GM18868 (cell line): ENCODE data around the gene PPP2R2C.

Source experiments
- ATAC-seq: cut with Tn5 transposase; IDR thresholded peaks from one replicate; pipeline ENCODE4 v1.9.1; 2021; ENCODE audit warnings: mild to moderate bottlenecking, moderate library complexity; ENCODE audit not compliant: unreplicated experiment

The PPP2R2C gene

DNA sequence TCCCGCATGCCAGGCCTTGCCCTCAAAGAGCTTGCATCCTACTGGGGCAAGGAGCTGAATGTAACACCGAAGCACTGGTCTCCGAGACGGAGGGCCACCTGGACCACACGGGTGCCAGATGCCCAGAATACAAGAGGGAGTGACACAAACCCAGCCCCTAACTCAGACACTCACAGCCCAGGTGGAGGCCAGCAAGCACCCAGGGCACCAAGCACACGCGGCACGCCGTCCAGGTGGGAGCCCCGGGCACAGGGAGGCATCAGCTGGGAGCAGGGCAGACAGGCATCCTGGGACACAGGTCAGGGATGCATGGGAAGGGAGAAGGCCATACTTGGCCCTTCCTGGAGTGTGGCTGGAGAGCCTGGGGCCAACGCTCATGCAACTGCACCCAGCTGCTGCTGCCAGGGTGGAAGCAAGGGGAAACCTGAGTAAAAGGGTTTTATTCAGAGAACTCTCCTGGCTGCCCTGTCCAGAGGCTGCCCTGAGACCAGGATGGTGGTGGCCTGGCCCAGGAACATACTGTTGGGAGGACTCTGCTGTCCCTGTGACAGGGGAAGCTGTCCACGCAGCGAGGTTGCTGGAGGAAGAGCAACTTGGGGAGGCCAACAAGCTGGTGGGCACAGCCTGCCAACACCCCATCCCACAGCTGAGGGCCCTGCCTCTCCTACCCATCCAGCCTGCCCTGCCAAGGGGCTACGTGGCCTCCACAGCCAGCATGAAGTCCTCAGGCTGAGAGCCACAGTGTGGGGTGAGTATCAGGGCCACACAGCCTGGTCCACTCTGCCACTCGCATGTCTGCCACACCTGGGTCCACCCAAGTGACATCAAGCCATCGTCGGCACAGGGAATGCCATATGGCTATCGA is 22.2 kb upstream of the PPP2R2C start:
- ATAC-seq, result no peak

DNA sequence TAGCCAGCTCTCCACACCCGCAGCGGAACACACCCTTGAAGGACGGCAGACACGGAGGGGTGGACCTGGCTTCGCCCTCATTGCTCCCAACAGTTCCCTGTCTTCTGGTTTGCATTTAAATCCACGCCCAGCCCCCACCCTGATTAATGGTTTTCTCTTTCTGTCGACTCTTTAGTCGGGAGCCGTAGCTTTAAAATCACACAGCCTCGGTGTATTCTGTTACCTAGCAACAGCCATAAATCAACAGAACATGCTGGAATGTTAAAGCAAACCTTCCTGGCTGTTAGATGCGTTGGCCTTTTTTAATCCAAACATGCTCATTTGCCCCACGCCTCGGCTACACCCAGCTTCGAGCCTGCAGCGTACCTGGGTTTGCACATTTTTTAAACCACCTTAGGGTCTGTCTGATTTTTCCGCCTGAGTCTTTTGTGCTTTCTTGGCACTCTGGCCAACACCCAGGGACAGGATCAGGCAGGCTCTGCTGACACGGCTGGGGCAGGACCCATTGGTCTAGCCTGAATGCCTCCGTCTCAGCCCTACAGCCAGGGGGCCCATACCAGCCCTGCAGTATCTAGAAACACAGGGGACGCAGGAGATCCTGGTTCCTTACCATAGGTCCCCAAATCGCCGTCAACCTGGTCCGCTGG is 21.4 kb upstream of the PPP2R2C start:
- no peak for ATAC-seq

DNA sequence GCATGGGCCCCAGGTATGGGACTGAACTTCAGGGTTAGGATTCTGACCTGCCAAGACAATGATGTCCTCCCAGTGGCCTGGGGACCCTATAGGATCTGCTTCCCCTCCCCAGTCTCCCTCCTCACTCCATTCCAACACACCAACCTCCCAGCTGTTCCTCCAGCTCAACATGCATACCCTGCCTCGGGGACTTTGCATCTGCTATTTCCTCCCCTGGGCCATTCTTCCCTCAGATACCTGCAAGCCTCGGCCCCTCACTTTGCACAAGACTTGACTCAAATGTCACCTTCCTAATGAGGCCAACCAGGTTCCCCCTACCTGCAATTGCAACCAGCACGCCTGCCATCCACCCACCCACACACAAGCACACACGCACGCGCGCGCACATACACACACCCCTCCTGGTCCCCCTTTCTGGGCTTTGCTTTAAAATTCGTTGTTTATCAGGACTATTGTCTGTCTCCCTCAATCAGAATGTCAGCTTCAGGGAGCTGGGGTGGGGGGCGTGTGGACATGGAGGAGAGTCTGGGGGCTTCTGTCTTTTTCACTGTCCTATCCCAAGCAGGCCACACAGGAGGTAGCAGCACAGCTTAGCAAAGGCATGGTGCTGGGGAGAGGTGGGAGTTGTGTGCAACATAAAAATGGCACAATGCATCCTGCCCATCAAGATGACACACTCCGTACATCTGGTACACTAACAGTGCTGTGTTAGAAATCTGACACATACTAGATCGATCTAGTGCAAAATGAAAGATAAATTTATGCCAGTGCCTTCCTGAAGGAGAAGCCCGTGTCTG is 20.6 kb upstream of the PPP2R2C start:
- no peak for ATAC-seq

DNA sequence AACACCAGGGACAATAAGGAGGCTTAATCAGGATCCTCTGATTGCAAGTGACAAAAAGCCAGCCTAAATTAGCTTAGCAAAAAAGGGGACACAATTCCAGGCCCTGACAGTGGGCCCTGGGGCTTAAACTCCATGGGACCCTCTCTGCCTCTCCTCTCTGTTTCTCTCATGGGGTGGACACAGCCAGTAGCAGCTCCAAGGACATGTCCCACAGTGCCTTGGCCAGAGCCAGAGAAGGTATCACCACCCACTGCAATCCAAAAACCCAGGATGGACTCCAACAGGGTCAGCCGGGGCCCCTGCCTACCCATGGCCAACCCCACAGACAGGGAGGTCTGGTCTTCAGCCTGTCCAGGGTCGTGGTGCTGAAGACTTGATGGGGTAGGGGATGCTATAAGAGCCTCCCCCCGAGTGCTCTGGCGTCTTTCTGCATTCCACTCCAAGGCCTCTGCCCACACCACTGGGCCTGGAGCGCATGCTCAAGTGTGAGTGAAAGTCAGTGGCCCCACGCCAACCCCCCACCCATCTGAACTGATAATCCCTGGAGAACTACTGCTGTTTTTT is 19.7 kb upstream of the PPP2R2C start:
- no peak for ATAC-seq

DNA sequence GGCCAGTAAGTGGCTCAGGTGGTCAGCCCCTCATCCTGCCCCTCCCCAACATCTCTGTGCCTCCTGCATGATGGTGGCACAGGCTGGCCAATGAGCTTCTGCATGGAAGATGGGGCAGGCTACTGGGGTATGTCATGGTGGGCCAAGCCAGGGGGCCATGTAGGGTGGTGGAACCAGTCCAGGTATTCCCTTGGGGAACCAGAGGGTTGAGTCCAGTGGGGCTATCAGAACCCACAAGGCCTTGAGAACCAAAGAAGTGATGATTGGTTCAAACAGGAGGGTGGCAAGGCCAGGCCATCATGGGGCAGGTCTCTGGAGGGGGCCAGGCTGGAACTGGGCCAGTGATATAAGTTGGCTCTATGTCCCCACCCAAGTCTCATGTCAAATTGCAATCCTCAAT is 18.8 kb upstream of the PPP2R2C start:
- no peak for ATAC-seq

DNA sequence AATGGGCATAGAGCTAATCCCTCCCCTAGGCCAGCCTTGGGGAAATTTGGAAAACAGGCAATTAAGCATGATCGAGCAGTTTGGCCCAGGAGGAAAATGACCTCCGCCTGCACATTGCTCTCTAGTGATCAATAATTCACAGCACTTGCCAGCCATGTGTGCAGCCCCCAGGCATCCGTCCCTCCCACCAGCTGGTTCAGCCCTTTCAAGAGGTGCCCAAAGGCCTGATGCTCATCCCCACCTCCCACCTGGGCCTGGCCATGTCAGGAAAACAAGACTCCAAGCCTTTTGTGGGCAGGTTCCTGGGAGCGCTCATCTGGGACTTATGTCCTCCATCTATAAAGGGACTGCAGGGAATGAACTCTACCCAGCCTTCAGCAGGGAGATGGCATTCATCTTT is 17.5 kb upstream of the PPP2R2C start:
- no peak for ATAC-seq

DNA sequence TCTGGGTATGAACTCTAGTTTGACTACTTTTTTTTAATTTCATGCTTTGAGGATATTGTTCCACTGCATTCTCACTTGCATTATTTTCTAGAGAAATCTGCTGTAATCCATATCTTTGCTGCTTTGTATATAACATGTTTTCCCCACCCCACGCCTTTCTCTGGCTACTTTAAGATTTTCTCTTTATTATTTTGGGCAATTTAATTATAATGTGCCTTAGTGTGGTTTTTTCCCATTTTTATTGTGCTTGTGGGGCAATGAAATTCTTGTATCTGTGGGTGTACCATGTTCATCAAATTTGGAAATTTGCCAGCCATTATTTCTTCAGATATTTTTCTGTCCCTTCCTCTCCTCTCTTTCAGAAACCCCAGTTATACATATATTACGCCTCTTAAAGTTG is 15.1 kb upstream of the PPP2R2C start:
- ATAC-seq, result no peak

DNA sequence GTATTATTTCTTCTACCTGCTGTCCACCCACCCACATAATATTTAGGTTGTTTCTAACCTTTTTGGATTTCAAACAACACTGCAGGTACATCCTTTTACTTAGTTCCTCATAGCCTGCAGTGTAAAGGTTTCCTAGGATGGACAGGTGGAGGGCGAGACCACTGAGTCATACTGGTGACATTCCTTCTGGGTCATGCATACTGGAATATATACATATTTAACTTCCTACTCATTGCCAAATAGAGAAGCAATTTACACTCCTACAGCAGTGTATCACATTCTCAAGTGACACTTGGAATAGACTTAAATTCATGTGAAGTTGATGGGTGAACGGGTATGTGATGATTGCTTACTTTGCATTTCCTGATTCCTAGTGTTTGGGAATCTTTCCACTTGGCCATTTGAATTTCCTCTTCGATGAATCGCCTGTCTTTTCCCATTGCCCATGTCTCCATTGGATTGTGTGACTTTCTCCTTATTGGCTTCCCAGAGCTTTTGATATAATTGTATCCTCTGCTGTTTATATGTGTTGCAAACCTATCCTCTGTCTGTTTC is 8.2 kb upstream of the PPP2R2C start:
- ATAC-seq, result no peak

DNA sequence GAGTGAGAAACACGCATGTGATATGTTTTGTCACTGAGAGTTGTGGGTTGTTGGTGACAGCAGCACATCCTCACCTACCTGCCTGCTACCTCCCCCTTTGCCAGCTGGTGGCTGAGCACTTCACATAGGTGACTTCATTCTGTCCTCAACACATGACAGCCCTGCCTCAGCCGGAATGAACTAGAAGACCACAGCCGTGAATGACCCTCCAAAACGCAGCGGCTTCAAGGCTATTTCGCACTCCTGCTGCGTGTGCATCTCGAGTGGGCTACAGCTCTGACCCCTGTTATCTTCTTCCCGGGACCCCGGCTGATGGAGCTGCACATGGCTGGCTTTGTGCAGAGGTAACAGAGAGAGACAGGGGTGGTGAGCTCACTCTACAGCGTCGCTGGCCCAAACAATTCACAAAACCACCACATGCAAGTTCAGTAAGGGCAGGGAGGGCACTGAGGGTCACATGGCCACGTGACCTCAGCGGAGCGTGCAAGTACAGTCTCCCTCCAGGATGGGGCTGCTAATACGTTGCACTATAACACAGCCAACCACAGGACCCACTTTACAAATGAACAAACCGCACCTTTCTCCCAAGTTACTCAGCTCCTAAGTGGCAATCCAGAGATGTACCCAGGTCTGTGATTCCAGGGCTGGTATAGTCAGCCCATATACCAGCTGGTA is 6.3 kb upstream of the PPP2R2C start:
- ATAC-seq, result no peak

DNA sequence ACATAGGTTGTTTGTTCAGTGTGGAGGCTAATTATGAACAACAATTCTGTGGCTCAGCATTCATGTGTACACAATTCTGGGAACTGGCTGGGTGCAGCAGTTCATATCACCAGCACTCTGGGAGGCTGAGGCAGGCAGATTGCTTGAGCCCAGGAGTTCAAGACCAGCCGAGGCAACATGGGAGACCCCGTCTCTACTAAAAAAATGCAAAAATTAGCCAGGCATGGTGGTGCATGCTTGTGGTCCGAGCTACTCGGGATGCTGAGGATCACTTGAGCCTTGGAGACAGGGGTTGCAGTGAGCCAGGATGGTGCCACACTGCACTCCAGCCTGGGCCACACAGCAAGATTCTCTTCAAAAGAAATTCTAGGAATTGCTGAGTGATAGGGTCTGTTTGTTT is 4.5 kb upstream of the PPP2R2C start:
- ATAC-seq, result no peak

DNA sequence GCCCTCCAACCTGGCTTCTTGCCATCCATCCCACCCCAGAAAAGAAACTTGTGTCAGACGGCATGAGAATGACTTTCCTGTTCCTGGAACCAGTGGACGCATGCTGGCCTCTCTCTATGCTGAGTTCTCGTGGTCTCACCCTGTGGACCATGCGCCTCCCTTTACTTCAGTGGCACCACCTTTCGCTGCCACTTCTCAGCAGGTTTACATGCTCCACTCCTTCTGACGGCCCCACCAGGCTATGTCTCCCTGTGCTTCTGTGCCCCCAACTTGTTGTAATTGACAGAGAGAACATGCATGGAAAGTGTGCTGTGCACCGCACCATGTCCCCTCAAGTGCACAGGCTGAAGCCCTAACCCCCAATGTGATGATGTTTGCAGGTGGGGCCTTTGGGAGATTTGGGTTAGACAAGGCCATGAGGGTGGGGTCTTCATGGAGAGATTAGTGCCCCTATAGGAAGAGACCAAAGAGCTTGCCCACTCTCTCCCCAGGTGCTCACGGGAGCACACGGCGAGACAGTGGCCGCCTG is 3.1 kb upstream of the PPP2R2C start:
- no peak for ATAC-seq

DNA sequence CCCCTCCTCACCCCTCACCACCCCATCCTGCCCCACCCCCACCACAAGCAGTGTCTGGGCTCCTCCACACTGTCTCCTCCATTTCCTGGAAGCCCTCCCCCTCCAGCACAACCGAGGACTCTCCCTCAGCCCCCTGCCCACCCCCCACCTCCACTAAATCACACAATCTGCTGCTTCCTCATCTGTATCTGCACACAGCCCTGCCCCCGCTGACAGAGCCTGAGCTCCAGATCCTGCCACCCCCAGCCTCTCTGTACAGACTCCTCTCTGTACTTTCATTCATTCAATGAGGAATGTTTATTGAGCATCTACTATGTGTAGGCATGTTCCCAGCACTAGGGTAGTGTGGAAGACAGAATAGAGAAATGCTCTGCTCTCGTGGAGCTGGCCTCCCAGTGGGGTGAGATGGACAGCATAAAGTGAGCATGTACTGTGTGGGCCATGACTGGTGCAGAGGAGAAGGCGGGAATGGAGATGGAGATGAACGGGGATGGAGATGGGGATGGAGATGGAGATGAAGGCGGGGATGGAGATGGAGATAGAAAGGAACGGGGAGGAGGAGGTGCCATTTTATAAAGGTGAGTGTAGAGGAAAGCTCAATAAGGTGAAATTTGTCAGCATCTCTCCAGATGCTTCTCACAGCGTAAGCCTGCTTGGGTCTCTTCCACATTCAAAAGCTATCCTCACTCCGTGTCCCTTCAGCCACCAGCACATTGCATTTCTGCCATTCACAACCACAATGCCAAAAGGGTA is 2.5 kb upstream of the PPP2R2C start:
- ATAC-seq, result no peak

DNA sequence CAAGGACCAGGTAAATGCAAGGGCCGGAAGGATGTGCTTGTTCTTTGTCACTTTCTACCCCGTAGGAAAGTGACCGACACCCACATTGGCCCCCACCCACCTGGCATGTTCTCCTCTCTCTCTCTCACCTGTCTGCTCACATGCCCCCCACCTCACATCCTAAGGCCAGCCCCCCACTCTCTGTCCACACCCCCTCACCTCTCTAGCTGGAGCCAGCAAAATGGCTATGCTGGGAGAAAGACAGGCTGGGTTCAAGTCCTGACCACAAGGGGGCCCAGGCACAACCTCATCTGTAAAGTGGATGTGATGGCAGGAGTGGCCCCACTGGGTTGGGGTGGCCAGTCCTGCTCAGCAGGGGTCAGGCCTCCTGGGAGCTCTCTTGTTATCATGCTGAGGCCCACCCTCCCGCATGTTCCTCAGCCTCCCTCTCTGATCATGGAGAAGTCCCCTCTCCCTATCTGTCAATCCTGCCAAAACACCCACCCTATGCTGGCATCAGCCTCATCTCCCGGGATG is 1.7 kb upstream of the PPP2R2C start:
- ATAC-seq, result no peak

DNA sequence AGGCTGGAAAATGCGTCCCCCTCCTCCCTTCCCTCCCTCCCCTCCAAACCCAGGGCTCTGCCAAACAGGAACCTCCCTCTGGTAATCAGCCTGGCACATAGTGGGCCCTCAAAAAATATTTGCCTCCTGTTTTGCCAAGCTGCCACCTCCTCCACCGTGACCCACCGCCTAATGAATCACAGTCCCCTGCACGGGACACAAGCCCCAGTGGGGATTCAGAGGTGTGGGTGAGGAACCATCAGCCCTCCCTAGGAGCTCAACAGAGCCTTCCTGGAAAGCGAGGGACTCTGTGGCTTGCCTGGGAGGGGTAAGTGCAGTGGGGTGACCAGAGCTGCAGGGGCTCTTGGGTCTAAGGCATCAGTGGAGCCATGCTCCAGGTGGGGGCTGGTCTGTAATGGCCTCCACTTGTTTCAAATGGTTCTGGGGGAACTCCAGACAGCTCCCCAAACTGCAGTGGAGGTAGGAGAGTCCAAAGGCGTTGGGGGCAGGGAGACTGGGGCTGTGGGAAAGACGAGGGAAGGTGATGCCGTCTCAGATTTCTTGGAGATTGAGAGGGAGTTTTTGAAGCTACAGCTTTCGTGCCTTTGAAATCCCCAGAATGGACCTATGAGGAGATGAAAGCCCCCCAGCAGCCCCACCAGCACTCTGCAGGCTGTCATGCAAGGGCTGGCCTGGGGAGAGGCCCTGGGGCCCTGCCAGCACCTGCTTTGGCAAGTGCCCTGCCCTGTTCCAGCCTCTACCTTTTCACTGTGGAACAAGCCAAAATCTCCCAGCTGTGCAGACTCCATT is 1.0 kb upstream of the PPP2R2C start:
- no peak for ATAC-seq

DNA sequence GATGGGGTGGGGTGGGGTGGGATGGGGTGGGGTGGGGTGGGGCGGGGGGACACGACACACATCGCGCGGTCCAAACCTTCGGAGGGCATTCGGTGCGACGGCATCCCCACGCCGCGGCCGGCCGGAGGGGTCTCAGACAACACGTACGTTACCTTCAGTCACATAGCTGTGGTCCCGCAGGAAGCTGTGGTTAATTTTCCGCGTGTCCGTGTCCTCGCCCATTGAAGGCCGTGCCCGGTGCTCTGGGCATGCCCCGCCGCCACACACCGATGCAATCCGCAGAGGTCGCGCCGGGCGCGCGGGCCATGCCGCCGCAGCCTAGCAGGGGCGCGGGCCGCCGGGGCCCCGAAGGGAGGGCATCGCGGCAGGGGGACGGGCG is 417 bp downstream of the PPP2R2C start:
- ATAC-seq, result no peak

DNA sequence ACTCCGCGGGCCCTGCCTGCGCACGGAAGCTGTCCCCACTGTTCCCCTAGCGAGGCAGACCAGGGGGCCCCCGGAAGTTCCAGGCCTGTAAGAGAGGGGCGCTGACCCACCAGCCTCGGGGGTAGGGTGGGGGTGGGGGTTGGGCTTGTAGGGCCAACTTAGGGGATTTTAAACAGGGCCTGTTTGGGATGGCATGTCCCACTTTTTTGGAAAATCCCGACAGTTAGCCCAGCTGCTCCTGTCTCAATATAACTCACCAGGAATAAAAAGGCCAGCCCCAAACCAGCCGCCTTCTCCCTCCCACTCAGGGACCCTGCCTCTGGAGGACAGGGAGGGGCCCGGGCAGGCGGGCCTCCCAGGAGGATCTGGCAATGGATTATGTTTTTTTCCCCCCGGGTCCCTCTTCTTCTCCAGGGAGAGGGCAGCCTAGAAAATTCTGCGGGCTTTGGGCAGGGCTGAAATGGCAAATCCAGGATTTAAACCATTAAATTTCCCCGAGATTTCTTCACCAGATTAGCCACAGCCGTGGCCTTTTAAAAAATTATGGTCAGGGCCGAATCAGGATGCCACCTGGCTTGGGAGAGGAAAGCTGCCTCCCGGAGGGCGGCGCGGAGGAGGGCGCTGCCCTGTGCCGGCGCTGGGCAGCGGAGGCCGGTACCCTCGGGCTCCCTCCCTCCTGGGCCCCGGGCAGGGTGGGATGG is 957 bp downstream of the PPP2R2C start:
- no peak for ATAC-seq

DNA sequence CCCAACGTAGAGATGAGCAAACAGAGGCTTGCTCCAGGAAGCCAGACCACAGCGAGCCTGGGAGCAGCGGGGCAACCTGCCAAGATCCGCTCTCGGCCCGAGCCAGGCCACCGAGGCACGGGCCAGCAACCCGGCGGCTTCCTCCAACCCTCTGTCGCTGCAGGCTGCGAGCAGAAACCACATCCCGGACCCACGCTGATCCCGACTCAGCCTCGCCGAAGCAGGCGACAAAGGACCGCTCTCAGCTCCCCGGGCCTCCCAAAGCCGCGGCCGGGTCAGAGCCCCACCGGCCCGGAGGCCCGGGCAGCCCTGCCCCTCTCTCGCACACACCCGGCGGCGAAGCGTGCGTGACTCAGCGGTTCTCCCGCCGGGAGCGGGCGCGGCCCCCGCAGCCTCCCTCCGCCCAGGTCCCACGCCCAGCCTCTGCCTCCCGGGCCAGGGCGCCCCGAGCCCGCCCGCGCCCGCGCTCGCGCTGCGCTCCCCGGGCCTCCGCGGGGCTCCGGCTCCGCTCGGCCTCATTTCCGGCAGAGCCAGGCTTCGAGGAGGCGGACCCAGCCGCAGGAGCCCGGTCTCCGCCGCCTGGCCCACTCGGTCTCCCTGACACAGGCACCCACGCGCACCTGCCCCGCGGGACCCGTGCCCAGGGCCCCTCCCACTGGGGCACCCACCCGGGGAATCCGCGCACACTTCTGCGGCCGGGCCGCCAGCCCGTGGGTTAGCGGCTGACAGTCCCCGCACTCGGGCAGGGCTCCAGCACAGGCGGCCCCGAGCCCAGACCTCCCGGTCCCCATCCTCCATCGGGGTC is 1.7 kb downstream of the PPP2R2C start:
- no peak for ATAC-seq
